Liver (tissue), 3 donors: ENCODE data around the gene CLPX.

ENCODE experiments used
- ATF3 ChIP-seq: IDR thresholded peaks from 2 replicates; pipeline ENCODE4 v1.6.1; 2016; ENCODE audit warnings: antibody characterized with exemption
- CTCF ChIP-seq: fragments of 150-350 bp; IDR thresholded peaks from 2 replicates; pipeline ENCODE4 v1.5.1; 2017; ENCODE audit warnings: improper control_type of control experiment, low read depth, low read length; ENCODE audit not compliant: missing input control
- EGR1 ChIP-seq, 2 donors: IDR thresholded peaks; 2 replicates each; pipeline ENCODE4 v1.6.1; 2016 to 2018; ENCODE audit warnings: antibody characterized with exemption in 2 of 2, low read depth in 2 of 2
- FOXA1 ChIP-seq: IDR thresholded peaks from 2 replicates; pipeline ENCODE4 v1.6.1; 2016; ENCODE audit warnings: antibody characterized with exemption
- FOXA2 ChIP-seq: IDR thresholded peaks from 2 replicates; pipeline ENCODE4 v1.6.1; 2016; ENCODE audit warnings: antibody characterized with exemption
- GABPA ChIP-seq, 2 donors: IDR thresholded peaks in 1 of 2; conservative IDR thresholded peaks in 1 of 2; 2 replicates each; pipeline ENCODE4 v1.6.1; 2016; ENCODE audit warnings: antibody characterized with exemption in 2 of 2, mild to moderate bottlenecking in 1 of 2, moderate library complexity in 1 of 2
- HNF4G ChIP-seq: IDR thresholded peaks from 2 replicates; pipeline ENCODE4 v1.6.1; 2016; ENCODE audit warnings: antibody characterized with exemption
- MAX ChIP-seq: IDR thresholded peaks from 2 replicates; pipeline ENCODE4 v1.6.1; 2016; ENCODE audit warnings: antibody characterized with exemption
- RAD21 ChIP-seq, 2 donors: IDR thresholded peaks; 2 replicates each; pipeline ENCODE4 v1.6.1; 2016; ENCODE audit warnings: antibody characterized with exemption in 2 of 2, mild to moderate bottlenecking in 2 of 2
- SP1 ChIP-seq: IDR thresholded peaks from 2 replicates; pipeline ENCODE4 v1.6.1; 2018; ENCODE audit warnings: antibody characterized with exemption, mild to moderate bottlenecking
- TAF1 ChIP-seq: conservative IDR thresholded peaks from 2 replicates; pipeline ENCODE4 v1.6.1; 2016; ENCODE audit warnings: antibody characterized with exemption, mild to moderate bottlenecking
- YY1 ChIP-seq: IDR thresholded peaks from 2 replicates; pipeline ENCODE4 v1.6.1; 2016; ENCODE audit warnings: antibody characterized with exemption, mild to moderate bottlenecking
- donor health status: healthy.
- donor health status: healthy.

GRCh38 chr15:65226221-65226620 lies 41.1 kb upstream of the CLPX start:
- TF ChIP-seq YY1 (no peak), TAF1 (no peak), RAD21 (IDR thresholded peaks at IDR 0.05) (no peak), MAX (no peak), ATF3 (no peak), CTCF (no peak), FOXA1 (no peak), HNF4G (no peak), EGR1 (IDR thresholded peaks at IDR 0.05; ENCODE audit: low read depth in 2 of 2) (no peak), GABPA (IDR thresholded peaks at IDR 0.05 in 1 of 2, conservative IDR thresholded peaks at IDR 0.05 in 1 of 2) (no peak), SP1 (no peak), FOXA2 (no peak)
